Neural crest cell (in vitro differentiated cells): ENCODE results near the gene OPTN. TPM values are rescaled to one million over a fixed set of nuclear protein-coding genes. Genes with fewer than 3 reads are reported as not detected.
"Not testable (repeated sequence)": the region's sequence is repeated elsewhere in the genome, so short reads cannot be mapped to it uniquely, and the experiment has no call there.

Experiments
- DNase-seq: peaks from one replicate; pipeline ENCODE4 v3.0.0; 2021; ENCODE audit warnings: low read depth, mixed read lengths, low spot score
- H3K27ac Mint-ChIP-seq: one replicate; pipeline ENCODE4 v1.8.0; 2021; ENCODE audit warnings: mild to moderate bottlenecking, mixed read lengths; ENCODE audit not compliant: unreplicated experiment
- H3K27me3 Mint-ChIP-seq: 2 replicates; pipeline ENCODE4 v1.8.0; 2021; ENCODE audit warnings: low read depth, mild to moderate bottlenecking, mixed read lengths
- H3K36me3 Mint-ChIP-seq: 2 replicates; pipeline ENCODE4 v1.8.0; 2021; ENCODE audit warnings: low read depth, mild to moderate bottlenecking, mixed read lengths
- H3K4me1 Mint-ChIP-seq: 2 replicates; pipeline ENCODE4 v1.8.0; 2021; ENCODE audit warnings: mixed read lengths
- H3K4me3 Mint-ChIP-seq: one replicate; pipeline ENCODE4 v1.8.0; 2021; ENCODE audit warnings: mild to moderate bottlenecking, mixed read lengths
- H3K9me3 Mint-ChIP-seq: 2 replicates; pipeline ENCODE4 v1.8.0; 2021; ENCODE audit warnings: mixed read lengths
- long read RNA-seq: library from polyadenylated mRNA; unstranded; transcript quantifications from one replicate; pipeline ENCODE4 v2.0.0, GENCODE V29; 2020
- total RNA-seq: library from RNA; stranded (reverse); gene quantifications from 2 replicates; pipeline ENCODE4 v1.2.1, GENCODE V29; 2021
- TF ChIP-seq, protein P1 (sequence below): fragments of 200-600 bp; sonication (generic); conservative IDR thresholded peaks from 2 replicates; pipeline ENCODE4 v1.5.0; 2021; ENCODE audit warnings: antibody characterized with exemption, mild to moderate bottlenecking

OPTN gene
- 6.2 and 7.5 TPM in 2 replicates for total RNA-seq
- long read RNA-seq, partial matches to known transcripts: 3 of 5 reads
- long read RNA-seq, other reads (novel, unspliced or antisense): 1 of 5 reads

DNA sequence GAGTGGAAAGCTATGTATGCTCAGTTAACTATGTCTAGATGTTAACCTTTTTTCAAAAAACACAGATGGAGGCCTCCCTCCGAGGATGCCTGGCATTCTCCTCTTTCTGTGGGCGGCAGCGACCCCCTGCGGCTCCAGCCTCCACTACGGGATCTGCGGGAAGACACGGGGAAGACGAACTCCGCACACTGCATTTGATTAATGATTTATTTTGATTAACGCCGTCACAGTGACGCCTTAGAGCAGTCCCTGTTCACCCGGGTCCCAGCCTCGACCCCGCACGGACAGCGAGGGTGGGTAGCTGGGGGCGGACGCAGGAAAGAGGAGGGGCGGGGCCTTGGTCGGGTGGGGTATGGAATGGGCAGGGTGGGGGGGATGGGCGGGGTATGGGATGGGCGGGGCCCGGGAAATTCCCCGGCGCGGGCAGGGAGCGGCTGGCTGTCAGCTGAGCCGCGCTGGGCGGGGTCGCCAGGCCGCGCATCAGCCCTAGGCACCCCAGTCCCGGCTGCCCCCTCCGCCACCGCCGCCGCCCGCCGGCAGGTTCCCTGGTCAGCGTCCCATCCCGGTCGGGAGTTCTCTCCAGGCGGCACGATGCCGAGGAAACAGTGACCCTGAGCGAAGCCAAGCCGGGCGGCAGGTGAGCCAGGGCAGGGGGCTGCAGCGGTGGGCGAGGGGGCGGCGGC is at the start of gene OPTN:
Gene OPTN (plus strand): TSS at position 498 of the 683 bp plus-strand sequence. CDS start 8,960 bp downstream, outside the sequence.
- Mint-ChIP-seq H3K27me3 (peaks cover 9% of the 10 kb centered on the region), H3K9me3 (no peaks in the 10 kb centered on the region), H3K4me3 (peak within 1 kb of the TSS; percentile 96), H3K27ac (peak within 1 kb of the TSS; percentile 69), H3K4me1 (peaks cover 14% of the 10 kb centered on the region), H3K36me3 (no peaks in the 10 kb centered on the region)
- DNase-seq: peak; percentile 72
- TF ChIP-seq, protein P1, sequence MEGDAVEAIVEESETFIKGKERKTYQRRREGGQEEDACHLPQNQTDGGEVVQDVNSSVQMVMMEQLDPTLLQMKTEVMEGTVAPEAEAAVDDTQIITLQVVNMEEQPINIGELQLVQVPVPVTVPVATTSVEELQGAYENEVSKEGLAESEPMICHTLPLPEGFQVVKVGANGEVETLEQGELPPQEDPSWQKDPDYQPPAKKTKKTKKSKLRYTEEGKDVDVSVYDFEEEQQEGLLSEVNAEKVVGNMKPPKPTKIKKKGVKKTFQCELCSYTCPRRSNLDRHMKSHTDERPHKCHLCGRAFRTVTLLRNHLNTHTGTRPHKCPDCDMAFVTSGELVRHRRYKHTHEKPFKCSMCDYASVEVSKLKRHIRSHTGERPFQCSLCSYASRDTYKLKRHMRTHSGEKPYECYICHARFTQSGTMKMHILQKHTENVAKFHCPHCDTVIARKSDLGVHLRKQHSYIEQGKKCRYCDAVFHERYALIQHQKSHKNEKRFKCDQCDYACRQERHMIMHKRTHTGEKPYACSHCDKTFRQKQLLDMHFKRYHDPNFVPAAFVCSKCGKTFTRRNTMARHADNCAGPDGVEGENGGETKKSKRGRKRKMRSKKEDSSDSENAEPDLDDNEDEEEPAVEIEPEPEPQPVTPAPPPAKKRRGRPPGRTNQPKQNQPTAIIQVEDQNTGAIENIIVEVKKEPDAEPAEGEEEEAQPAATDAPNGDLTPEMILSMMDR: peak; percentile 75

DNA sequence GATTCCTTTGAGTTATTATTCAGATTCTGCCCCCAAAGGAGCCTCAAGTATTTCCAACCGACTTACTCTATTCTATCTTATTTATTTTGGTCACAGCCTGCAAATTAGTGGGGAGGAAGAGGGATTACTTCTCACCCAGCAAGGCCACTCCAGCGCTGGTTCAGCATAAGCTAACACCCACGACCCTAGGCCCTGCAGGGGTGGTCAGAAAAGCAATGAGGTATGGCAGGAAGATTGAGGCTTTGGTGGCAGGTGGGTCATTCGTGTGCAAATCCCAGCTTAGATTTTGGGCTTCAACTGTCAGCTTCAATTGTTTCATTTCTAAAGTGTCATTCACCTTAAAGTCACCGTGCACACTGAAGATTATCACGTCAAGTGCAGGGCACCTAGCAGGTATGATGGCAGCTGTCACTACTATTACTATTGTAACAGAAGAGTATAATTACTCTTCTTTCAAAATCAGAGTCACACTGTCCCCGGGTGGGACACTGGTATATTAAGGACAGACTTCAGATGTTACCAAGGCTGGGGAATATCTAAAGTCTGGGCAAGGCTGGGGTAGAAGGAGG is 48.8 kb upstream of the OPTN start:
- Mint-ChIP-seq H3K4me3 (no peak overlapping the region), H3K27me3 (no peaks in the 10 kb centered on the region), H3K27ac (no peak overlapping the region), H3K9me3 (no peaks in the 10 kb centered on the region), H3K4me1 (no peaks in the 10 kb centered on the region), H3K36me3 (no peaks in the 10 kb centered on the region)
- no peak for DNase-seq
- TF ChIP-seq, protein P1: no peak

DNA sequence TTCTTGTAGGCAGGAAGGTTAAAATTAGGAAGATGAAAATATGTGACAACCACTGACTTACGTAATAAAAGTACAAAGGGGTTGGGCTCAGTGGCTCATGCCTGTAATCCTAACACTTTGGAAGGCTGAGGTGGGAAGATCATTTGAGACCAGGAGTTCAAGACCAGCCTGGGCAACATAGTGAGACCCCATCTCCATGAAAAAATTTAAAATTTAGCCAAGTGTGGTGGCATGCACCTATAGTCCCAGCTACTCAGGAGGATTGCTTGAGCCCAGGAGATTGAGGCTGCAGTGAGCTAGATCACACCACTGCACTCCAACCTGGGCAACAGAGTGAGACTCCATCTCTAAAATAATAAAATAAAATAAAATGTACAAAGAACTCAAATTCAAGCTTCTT is 46.8 kb upstream of the OPTN start:
- H3K27ac Mint-ChIP-seq, DNase-seq: not testable (repeated sequence)

DNA sequence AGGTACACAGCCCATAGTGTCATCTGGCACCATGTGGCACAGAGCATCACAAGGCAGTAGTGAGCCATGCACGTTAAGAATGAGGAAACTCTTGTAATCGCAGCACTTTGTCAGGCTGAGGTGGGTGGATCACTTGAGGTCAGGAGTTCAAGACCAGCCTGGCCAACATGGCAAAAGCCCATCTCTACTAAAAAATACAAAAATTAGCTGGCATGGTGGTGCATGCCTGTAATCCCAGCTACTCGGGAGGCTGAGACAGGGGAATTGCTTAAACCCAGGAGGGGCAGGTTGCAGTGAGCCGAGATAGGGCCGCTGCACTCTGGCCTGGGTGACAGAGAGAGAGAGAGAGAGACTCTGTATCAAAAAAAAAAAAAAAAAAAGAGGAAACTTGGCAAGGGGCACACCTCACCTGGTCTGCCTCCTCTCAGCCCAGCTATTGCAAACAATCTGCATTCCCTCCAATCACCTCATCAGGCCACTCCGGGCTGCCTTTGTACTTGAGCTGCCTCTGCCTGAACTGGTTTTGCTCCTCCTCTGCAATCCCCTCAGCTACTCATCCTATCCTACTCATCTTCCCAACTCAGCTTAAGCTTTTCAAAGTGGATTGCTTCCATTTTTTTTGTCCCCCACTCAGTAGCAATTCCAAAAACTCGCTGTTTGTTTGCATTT is 46.0 kb upstream of the OPTN start:
- H3K4me3 Mint-ChIP-seq: no peak overlapping the region
- no peaks in the 10 kb centered on the region for H3K4me1 Mint-ChIP-seq
- no peaks in the 10 kb centered on the region for H3K36me3 Mint-ChIP-seq
- TF ChIP-seq, protein P1: no peak
- no peaks in the 10 kb centered on the region for H3K27me3 Mint-ChIP-seq
- DNase-seq: no peak
- H3K27ac Mint-ChIP-seq: no peak overlapping the region
- H3K9me3 Mint-ChIP-seq: no peaks in the 10 kb centered on the region

More for the DNA sequence above, 46.8 kb upstream of the OPTN start:
- H3K27me3 Mint-ChIP-seq, H3K4me3 Mint-ChIP-seq, H3K36me3 Mint-ChIP-seq, H3K4me1 Mint-ChIP-seq, H3K9me3 Mint-ChIP-seq: not testable (repeated sequence)

DNA sequence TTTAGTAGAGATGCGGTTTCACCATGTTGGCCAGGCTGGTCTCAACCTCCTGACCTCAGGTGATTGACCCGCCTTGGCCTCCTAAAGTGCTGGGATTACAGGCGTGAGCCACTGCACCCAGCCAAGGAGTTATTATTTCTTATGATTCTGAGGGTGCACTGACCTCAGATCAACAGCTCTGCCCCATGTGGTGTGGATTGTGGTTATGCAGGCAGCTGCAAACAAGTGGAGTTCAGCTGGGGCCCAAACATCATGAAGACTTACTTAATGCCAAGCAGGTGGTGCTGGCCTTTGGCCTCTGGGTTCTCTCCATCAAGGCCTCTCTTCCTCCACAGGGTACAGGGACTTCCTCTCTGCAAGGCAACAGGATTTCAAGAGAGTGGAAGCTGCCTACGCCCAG is 45.1 kb upstream of the OPTN start:
- H3K4me3 Mint-ChIP-seq: no peak overlapping the region
- no peaks in the 10 kb centered on the region for H3K4me1 Mint-ChIP-seq
- H3K36me3 Mint-ChIP-seq: no peaks in the 10 kb centered on the region
- TF ChIP-seq, protein P1: no peak
- no peaks in the 10 kb centered on the region for H3K27me3 Mint-ChIP-seq
- H3K9me3 Mint-ChIP-seq: no peaks in the 10 kb centered on the region
- H3K27ac Mint-ChIP-seq: no peak overlapping the region
- DNase-seq: no peak
